Liver (tissue), 9 donors: ENCODE results near the gene NEK1. TPM values are rescaled to one million over a fixed set of nuclear protein-coding genes. Genes with fewer than 3 reads are reported as not detected.

ENCODE experiments used
- DNase-seq: peaks from one replicate; pipeline ENCODE4 v3.0.0-alpha.2; 2017; ENCODE audit warnings: low spot score
- H3K27ac ChIP-seq, 2 donors: one replicate each; pipeline ENCODE4 v1.7.0; 2013; ENCODE audit warnings: inconsistent platforms in 2 of 2, low read length in 2 of 2, control low read depth in 1 of 2, low read depth in 1 of 2, mild to moderate bottlenecking in 1 of 2
- H3K27me3 ChIP-seq, 4 donors: one replicate each; pipeline versions ENCODE4 v1.6.1 to v1.7.0; 2013; ENCODE audit warnings: low read length in 3 of 4, inconsistent platforms in 1 of 4, mild to moderate bottlenecking in 1 of 4, moderate library complexity in 1 of 4; ENCODE audit not compliant: control insufficient read depth in 4 of 4, insufficient read depth in 4 of 4
- H3K36me3 ChIP-seq, 4 donors: one replicate each; pipeline versions ENCODE4 v1.6.1 to v1.7.0; 2013; ENCODE audit warnings: low read length in 3 of 4, mild to moderate bottlenecking in 3 of 4, low read depth in 1 of 4, moderate library complexity in 1 of 4; ENCODE audit not compliant: control insufficient read depth in 4 of 4, insufficient read depth in 3 of 4
- H3K4me1 ChIP-seq, 4 donors: one replicate each; pipeline versions ENCODE4 v1.6.1 to v1.7.0; 2013; ENCODE audit warnings: low read length in 3 of 4, mild to moderate bottlenecking in 3 of 4, moderate library complexity in 1 of 4; ENCODE audit not compliant: control insufficient read depth in 4 of 4, insufficient read depth in 4 of 4
- H3K4me3 ChIP-seq, 3 donors: one replicate each; pipeline versions ENCODE4 v1.6.1 to v1.7.0; 2013; ENCODE audit warnings: low read length in 3 of 3, control low read depth in 1 of 3, low read depth in 1 of 3, mild to moderate bottlenecking in 1 of 3
- H3K9ac ChIP-seq, 2 donors: one replicate each; pipeline ENCODE4 v1.7.0; 2013; ENCODE audit warnings: low read length in 2 of 2, mild to moderate bottlenecking in 2 of 2, moderate library complexity in 2 of 2, control low read depth in 1 of 2, low read depth in 1 of 2
- H3K9me3 ChIP-seq, 4 donors: one replicate each; pipeline versions ENCODE4 v1.6.1 to v1.7.0; 2013; ENCODE audit warnings: low read length in 3 of 4; ENCODE audit not compliant: control insufficient read depth in 4 of 4
- FOXA1 ChIP-seq: IDR thresholded peaks from 2 replicates; pipeline ENCODE4 v1.6.1; 2016; ENCODE audit warnings: antibody characterized with exemption
- FOXA2 ChIP-seq: IDR thresholded peaks from 2 replicates; pipeline ENCODE4 v1.6.1; 2016; ENCODE audit warnings: antibody characterized with exemption
- HNF4G ChIP-seq: IDR thresholded peaks from 2 replicates; pipeline ENCODE4 v1.6.1; 2016; ENCODE audit warnings: antibody characterized with exemption
- NR2F2 ChIP-seq: IDR thresholded peaks from 2 replicates; pipeline ENCODE4 v1.6.1; 2016; ENCODE audit warnings: antibody characterized with exemption
- RAD21 ChIP-seq, 2 donors: IDR thresholded peaks; 2 replicates each; pipeline ENCODE4 v1.6.1; 2016; ENCODE audit warnings: antibody characterized with exemption in 2 of 2, mild to moderate bottlenecking in 2 of 2
- SP1 ChIP-seq: IDR thresholded peaks from 2 replicates; pipeline ENCODE4 v1.6.1; 2018; ENCODE audit warnings: antibody characterized with exemption, mild to moderate bottlenecking
- ZBTB33 ChIP-seq: IDR thresholded peaks from 2 replicates; pipeline ENCODE4 v1.6.1; 2016; ENCODE audit warnings: antibody characterized with exemption
- WGBS: extraction: QIAGEN DNeasy Blood & Tissue Kit; methylation state at CpG from one replicate; pipeline ENCODE4 v1.1.7; 2013; 5-methylcytosine and 5-hydroxymethylcytosine counted together
- polyA plus RNA-seq, 2 donors: library from polyadenylated mRNA; stranded (reverse) in 1 of 2; unstranded in 1 of 2; fragments of 200-250 nt in 1 of 2; fragments of >200 nt in 1 of 2; fragmentation: Nextera tagmentation in 1 of 2; extraction: Ambion mirVana in 1 of 2; gene quantifications; one replicate each; pipeline versions ENCODE4 v1.2.1 to v1.2.3, GENCODE V29; 2013 to 2015
- total RNA-seq, 2 donors: library from RNA; depleted of rRNA; stranded (reverse); fragments of >200 nt; gene quantifications; one replicate each; pipeline ENCODE4 v1.2.3, GENCODE V29; 2014
- TF ChIP-seq, protein P1 (sequence below): IDR thresholded peaks from 2 replicates; pipeline ENCODE4 v1.6.1; 2016; ENCODE audit warnings: antibody characterized with exemption
- TF ChIP-seq, protein P2 (sequence below): IDR thresholded peaks from 2 replicates; pipeline ENCODE4 v1.6.1; 2016; ENCODE audit warnings: antibody characterized with exemption, mild to moderate bottlenecking
- TF ChIP-seq, protein P3 (sequence below): IDR thresholded peaks from 2 replicates; pipeline ENCODE4 v1.6.1; 2016; ENCODE audit warnings: antibody characterized with exemption
- donor health status: healthy.
- donor health status: healthy.
- donor health status: healthy.
- donor health status: healthy.
- donor health status: healthy.

The NEK1 gene
- total and polyA plus RNA-seq, 4 donors, result 1.8 to 10.2 (median 5.3) TPM

DNA sequence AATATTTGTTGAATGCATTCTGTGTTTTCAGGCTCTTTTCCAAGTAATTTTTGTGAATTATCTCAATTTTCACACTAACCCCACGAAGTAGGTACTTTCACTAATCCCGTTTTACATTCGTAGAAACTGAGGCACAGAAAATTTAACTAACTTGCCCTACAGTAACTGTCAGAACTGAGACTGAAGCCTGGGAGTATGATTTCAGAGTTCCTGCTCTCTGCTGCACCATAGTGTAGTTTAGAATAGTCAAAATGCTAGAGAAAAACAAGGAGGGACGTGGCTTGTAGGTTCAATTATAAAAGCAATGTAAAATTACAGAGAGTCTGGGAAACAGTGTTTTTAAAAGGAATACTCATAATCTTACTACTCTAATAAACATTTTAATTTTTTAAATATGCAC, 10.2 kb upstream of the NEK1 start:
- peak; percentile 1 for TF ChIP-seq SP1
- no peak for TF ChIP-seq ZBTB33
- Histone ChIP-seq H3K27ac (peak overlapping the region in 1 of 2 donors; percentile 73), H3K27me3 (no peaks in the 10 kb centered on the region), H3K4me3 (peak overlapping the region in 1 of 3 donors; percentile 52), H3K36me3 (no peaks in the 10 kb centered on the region), H3K9ac (peak overlapping the region in 1 of 2 donors; percentile 21), H3K4me1 (peaks cover 3 to 22% (median 11%) of the 10 kb centered on the region in 4 donors), H3K9me3 (no peaks in the 10 kb centered on the region)
- DNase-seq, result no peak
- 41% methylated on average over 4 of the region's 4 CpGs for WGBS

- no peaks in the 10 kb centered on the region for H3K9me3 ChIP-seq
- H3K27me3 ChIP-seq, result no peaks in the 10 kb centered on the region
- 12% methylated on average over 6 of the region's 6 CpGs for WGBS
- peak overlapping the region; percentile 48 to 99 for H3K9ac ChIP-seq
- peak overlapping the region; percentile 25 to 73 for H3K27ac ChIP-seq
- no peak for DNase-seq
- TF ChIP-seq, protein P1, sequence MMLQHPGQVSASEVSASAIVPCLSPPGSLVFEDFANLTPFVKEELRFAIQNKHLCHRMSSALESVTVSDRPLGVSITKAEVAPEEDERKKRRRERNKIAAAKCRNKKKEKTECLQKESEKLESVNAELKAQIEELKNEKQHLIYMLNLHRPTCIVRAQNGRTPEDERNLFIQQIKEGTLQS, result no peak
- TF ChIP-seq NR2F2 (peak; percentile 14), FOXA1 (no peak), FOXA2 (no peak), SP1 (peak; percentile 20), RAD21 (IDR thresholded peaks at IDR 0.05) (peak in 1 of 2 donors; percentile 19)
- TF ChIP-seq, protein P2, sequence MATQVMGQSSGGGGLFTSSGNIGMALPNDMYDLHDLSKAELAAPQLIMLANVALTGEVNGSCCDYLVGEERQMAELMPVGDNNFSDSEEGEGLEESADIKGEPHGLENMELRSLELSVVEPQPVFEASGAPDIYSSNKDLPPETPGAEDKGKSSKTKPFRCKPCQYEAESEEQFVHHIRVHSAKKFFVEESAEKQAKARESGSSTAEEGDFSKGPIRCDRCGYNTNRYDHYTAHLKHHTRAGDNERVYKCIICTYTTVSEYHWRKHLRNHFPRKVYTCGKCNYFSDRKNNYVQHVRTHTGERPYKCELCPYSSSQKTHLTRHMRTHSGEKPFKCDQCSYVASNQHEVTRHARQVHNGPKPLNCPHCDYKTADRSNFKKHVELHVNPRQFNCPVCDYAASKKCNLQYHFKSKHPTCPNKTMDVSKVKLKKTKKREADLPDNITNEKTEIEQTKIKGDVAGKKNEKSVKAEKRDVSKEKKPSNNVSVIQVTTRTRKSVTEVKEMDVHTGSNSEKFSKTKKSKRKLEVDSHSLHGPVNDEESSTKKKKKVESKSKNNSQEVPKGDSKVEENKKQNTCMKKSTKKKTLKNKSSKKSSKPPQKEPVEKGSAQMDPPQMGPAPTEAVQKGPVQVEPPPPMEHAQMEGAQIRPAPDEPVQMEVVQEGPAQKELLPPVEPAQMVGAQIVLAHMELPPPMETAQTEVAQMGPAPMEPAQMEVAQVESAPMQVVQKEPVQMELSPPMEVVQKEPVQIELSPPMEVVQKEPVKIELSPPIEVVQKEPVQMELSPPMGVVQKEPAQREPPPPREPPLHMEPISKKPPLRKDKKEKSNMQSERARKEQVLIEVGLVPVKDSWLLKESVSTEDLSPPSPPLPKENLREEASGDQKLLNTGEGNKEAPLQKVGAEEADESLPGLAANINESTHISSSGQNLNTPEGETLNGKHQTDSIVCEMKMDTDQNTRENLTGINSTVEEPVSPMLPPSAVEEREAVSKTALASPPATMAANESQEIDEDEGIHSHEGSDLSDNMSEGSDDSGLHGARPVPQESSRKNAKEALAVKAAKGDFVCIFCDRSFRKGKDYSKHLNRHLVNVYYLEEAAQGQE, result no peak
- TF ChIP-seq, protein P3, sequence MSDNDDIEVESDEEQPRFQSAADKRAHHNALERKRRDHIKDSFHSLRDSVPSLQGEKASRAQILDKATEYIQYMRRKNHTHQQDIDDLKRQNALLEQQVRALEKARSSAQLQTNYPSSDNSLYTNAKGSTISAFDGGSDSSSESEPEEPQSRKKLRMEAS, result no peak
- peak overlapping the region; percentile 52 to 89 (median 80) for H3K4me3 ChIP-seq
- peaks cover 3 to 16% (median 8%) of the 10 kb centered on the region in 4 donors for H3K4me1 ChIP-seq
- no peaks in the 10 kb centered on the region for H3K36me3 ChIP-seq
Measured at GRCh38 chr4:169621731-169622492, 9.5 kb upstream of the NEK1 start.

DNA sequence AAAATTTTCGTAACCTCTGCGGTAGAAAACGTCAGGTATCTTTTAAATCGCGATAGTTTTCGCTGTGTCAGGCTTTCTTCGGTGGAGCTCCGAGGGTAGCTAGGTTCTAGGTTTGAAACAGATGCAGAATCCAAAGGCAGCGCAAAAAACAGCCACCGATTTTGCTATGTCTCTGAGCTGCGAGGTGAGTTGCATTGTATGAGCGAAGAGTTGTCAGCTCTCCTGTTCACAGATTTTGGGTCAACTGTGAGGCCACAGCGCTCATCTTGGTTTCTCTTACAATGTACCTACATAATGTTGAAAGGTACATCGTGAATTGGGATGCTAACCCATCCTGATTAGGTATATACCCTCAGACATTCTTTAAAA, 8.5 kb upstream of the NEK1 start:
- peak overlapping the region; percentile 96 to 97 for H3K27ac ChIP-seq
- DNase-seq, result peak; percentile 62
- H3K27me3 ChIP-seq, result no peaks in the 10 kb centered on the region
- H3K4me3 ChIP-seq, result peak overlapping the region; percentile 52 to 89 (median 80)
- under 1% methylated on average over 14 of the region's 14 CpGs for WGBS
- peaks cover 2 to 14% (median 8%) of the 10 kb centered on the region in 4 donors for H3K4me1 ChIP-seq
- TF ChIP-seq HNF4G, result no peak
- TF ChIP-seq, protein P2, result no peak
- no peak for TF ChIP-seq ZBTB33
- TF ChIP-seq NR2F2, result no peak
- TF ChIP-seq, protein P1, result no peak
- TF ChIP-seq SP1, result no peak
- TF ChIP-seq FOXA2, result no peak
- H3K9ac ChIP-seq, result peak overlapping the region; percentile 99 to 100
- H3K9me3 ChIP-seq, result no peaks in the 10 kb centered on the region
- no peaks in the 10 kb centered on the region for H3K36me3 ChIP-seq
